ENCODE measurements around the gene GSTM1.

Gene GSTM1

GRCh38 chr1:109722908-109723691 is 35.5 kb downstream of the GSTM1 start:
- in situ Hi-C loops (cut with HindIII; ENCODE audit: low sequenced_read_pairs) = no loop called here
- no peak for DNase-seq (ENCODE audit: low read depth, low spot score)
- H3K4me3 ChIP-seq (ENCODE audit: low read depth, low read length) = no peak overlapping the region
- no peak for TF ChIP-seq CTCF (IDR thresholded peaks at IDR 0.05; ENCODE audit: low read depth, low read length)

GRCh38 chr1:109724933-109725332 is 37.3 kb downstream of the GSTM1 start:
- no peak for TF ChIP-seq CTCF (IDR thresholded peaks at IDR 0.05; ENCODE audit: low read depth, low read length)
- DNase-seq (ENCODE audit: low read depth, low spot score) = no peak
- in situ Hi-C loops (cut with HindIII; ENCODE audit: low sequenced_read_pairs) = no loop called here
- no peak overlapping the region for H3K4me3 ChIP-seq (ENCODE audit: low read depth, low read length)

- no peak for DNase-seq (ENCODE audit: low read depth, low spot score)
- in situ Hi-C loops (cut with HindIII; ENCODE audit: low sequenced_read_pairs) = no loop called here
- no peak for TF ChIP-seq CTCF (IDR thresholded peaks at IDR 0.05; ENCODE audit: low read depth, low read length)
- H3K4me3 ChIP-seq (ENCODE audit: low read depth, low read length) = no peak overlapping the region
Measured at GRCh38 chr1:109725510-109725909, 37.9 kb downstream of the GSTM1 start.

- in situ Hi-C loops (cut with HindIII; ENCODE audit: low sequenced_read_pairs) = no loop called here
- H3K4me3 ChIP-seq (ENCODE audit: low read depth, low read length) = no peak overlapping the region
- no peak for TF ChIP-seq CTCF (IDR thresholded peaks at IDR 0.05; ENCODE audit: low read depth, low read length)
- DNase-seq (ENCODE audit: low read depth, low spot score) = no peak
Measured at GRCh38 chr1:109726007-109726406, 38.4 kb downstream of the GSTM1 start.

- DNase-seq (ENCODE audit: low read depth, low spot score) = no peak
- TF ChIP-seq CTCF (IDR thresholded peaks at IDR 0.05; ENCODE audit: low read depth, low read length) = no peak
- in situ Hi-C loops (cut with HindIII; ENCODE audit: low sequenced_read_pairs) = no loop called here
- H3K4me3 ChIP-seq (ENCODE audit: low read depth, low read length) = no peak overlapping the region
Measured at GRCh38 chr1:109726728-109727373, 39.2 kb downstream of the GSTM1 start.

GRCh38 chr1:109728870-109729269 is 41.3 kb downstream of the GSTM1 start:
- in situ Hi-C loops (cut with HindIII; ENCODE audit: low sequenced_read_pairs) = no loop called here
- TF ChIP-seq CTCF (IDR thresholded peaks at IDR 0.05; ENCODE audit: low read depth, low read length) = no peak
- DNase-seq (ENCODE audit: low read depth, low spot score) = no peak
- H3K4me3 ChIP-seq (ENCODE audit: low read depth, low read length) = no peak overlapping the region

Data from astrocyte of the spinal cord (primary cell).